H9 (cell line): Measurements from ENCODE around the gene ZSWIM4. TPM values are rescaled to one million over a fixed set of nuclear protein-coding genes. Genes with fewer than 3 reads are reported as not detected.

ENCODE experiments used
- DNase-seq: peaks from one replicate; pipeline ENCODE4 v3.0.0-alpha.2; 2017
- H2AFZ ChIP-seq: one replicate; pipeline ENCODE4 v1.6.1; 2013; ENCODE audit warnings: mild to moderate bottlenecking, low read length, control low read depth, moderate library complexity
- H2AK5ac ChIP-seq: 2 replicates; pipeline ENCODE4 v1.6.1; 2013; ENCODE audit warnings: low read length, control low read depth, mixed read lengths; ENCODE audit not compliant: insufficient read length
- H2BK120ac ChIP-seq: one replicate; pipeline ENCODE4 v1.6.1; 2013; ENCODE audit warnings: low read depth, mild to moderate bottlenecking, low read length, control low read depth, inconsistent platforms; ENCODE audit not compliant: poor library complexity, severe bottlenecking
- H2BK12ac ChIP-seq: 2 replicates; pipeline ENCODE4 v1.6.1; 2013; ENCODE audit warnings: low read length, control low read depth, mixed read lengths, low read depth; ENCODE audit not compliant: insufficient read length
- H2BK15ac ChIP-seq: 2 replicates; pipeline ENCODE4 v1.6.1; 2013; ENCODE audit warnings: low read depth, low read length, control low read depth
- H2BK20ac ChIP-seq: one replicate; pipeline ENCODE4 v1.6.1; 2013; ENCODE audit warnings: low read depth, mild to moderate bottlenecking, low read length, control low read depth, inconsistent platforms; ENCODE audit not compliant: poor library complexity, severe bottlenecking
- H2BK5ac ChIP-seq: 2 replicates; pipeline ENCODE4 v1.6.1; 2013; ENCODE audit warnings: low read length, control low read depth, mixed read lengths; ENCODE audit not compliant: insufficient read length
- H3K14ac ChIP-seq: 2 replicates; pipeline ENCODE4 v1.6.1; 2013; ENCODE audit warnings: low read length, control low read depth; ENCODE audit not compliant: insufficient read depth
- H3K18ac ChIP-seq: 2 replicates; pipeline ENCODE4 v1.6.1; 2013; ENCODE audit warnings: low read depth, mild to moderate bottlenecking, mixed read lengths, low read length, control low read depth; ENCODE audit not compliant: insufficient read length
- H3K23ac ChIP-seq: 2 replicates; pipeline ENCODE4 v1.6.1; 2013; ENCODE audit warnings: low read length, control low read depth, mixed read lengths, low read depth; ENCODE audit not compliant: insufficient read length
- H3K23me2 ChIP-seq: 2 replicates; pipeline ENCODE4 v1.6.1; 2013; ENCODE audit warnings: low read depth, mild to moderate bottlenecking, mixed read lengths, low read length, control low read depth; ENCODE audit not compliant: insufficient read length, poor library complexity, severe bottlenecking
- H3K27ac ChIP-seq: 2 replicates; pipeline ENCODE4 v1.5.1; 2013; ENCODE audit warnings: low read length, control low read depth, mixed read lengths, low read depth; ENCODE audit not compliant: insufficient read length
- H3K27me3 ChIP-seq: 2 replicates; pipeline ENCODE4 v1.6.1; 2013; ENCODE audit warnings: low read length, control low read depth, inconsistent platforms; ENCODE audit not compliant: insufficient read depth
- H3K4ac ChIP-seq: 2 replicates; pipeline ENCODE4 v1.6.1; 2013; ENCODE audit warnings: low read depth, mild to moderate bottlenecking, control low read depth, inconsistent platforms, low read length, moderate library complexity
- H3K4me1 ChIP-seq: 2 replicates; pipeline ENCODE4 v1.6.1; 2013; ENCODE audit warnings: low read length, control low read depth, inconsistent platforms; ENCODE audit not compliant: insufficient read depth
- H3K4me2 ChIP-seq: 2 replicates; pipeline ENCODE4 v1.6.1; 2013; ENCODE audit warnings: low read length, control low read depth, mixed read lengths; ENCODE audit not compliant: insufficient read length, insufficient read depth
- H3K56ac ChIP-seq: 2 replicates; pipeline ENCODE4 v1.6.1; 2013; ENCODE audit warnings: low read depth, mild to moderate bottlenecking, mixed read lengths, low read length, control low read depth; ENCODE audit not compliant: insufficient read length
- H3K79me1 ChIP-seq: 2 replicates; pipeline ENCODE4 v1.6.1; 2013; ENCODE audit warnings: low read depth, mild to moderate bottlenecking, moderate library complexity, low read length, control low read depth, inconsistent platforms; ENCODE audit not compliant: insufficient read depth, poor library complexity, severe bottlenecking
- H3K79me2 ChIP-seq: 2 replicates; pipeline ENCODE4 v1.6.1; 2013; ENCODE audit warnings: low read length, control low read depth, inconsistent platforms; ENCODE audit not compliant: insufficient read depth
- H3K9ac ChIP-seq: 2 replicates; pipeline ENCODE4 v1.6.1; 2013; ENCODE audit warnings: low read length, control low read depth, mixed read lengths; ENCODE audit not compliant: insufficient read length; ENCODE audit errors: extremely low read depth
- H3K9me3 ChIP-seq: one replicate; pipeline ENCODE4 v1.6.1; 2013; ENCODE audit warnings: low read depth, low read length, inconsistent platforms; ENCODE audit not compliant: control insufficient read depth
- H3T11ph ChIP-seq: one replicate; pipeline ENCODE4 v1.6.1; 2013; ENCODE audit warnings: mild to moderate bottlenecking, low read length, control low read depth, inconsistent platforms
- H4K20me1 ChIP-seq: one replicate; pipeline ENCODE4 v1.6.1; 2013; ENCODE audit not compliant: control insufficient read depth, insufficient read length, insufficient read depth
- H4K5ac ChIP-seq: 2 replicates; pipeline ENCODE4 v1.6.1; 2013; ENCODE audit warnings: low read depth, mild to moderate bottlenecking, mixed read lengths, low read length, control low read depth; ENCODE audit not compliant: insufficient read length
- H4K8ac ChIP-seq: replicated peaks from 2 replicates; pipeline ENCODE4 v1.6.1; 2013; ENCODE audit warnings: low read length, control low read depth, mixed read lengths, low read depth; ENCODE audit not compliant: insufficient read length
- H4K91ac ChIP-seq: 2 replicates; pipeline ENCODE4 v1.6.1; 2013; ENCODE audit warnings: low read depth, mild to moderate bottlenecking, moderate library complexity, mixed read lengths, low read length, control low read depth; ENCODE audit not compliant: insufficient read length
- H3K27ac Mint-ChIP-seq, 3 experiments: 2 replicates in 2 of 3; 3 replicates in 1 of 3; pipeline ENCODE4 v1.8.0; 2020 to 2021; ENCODE audit warnings: mixed read lengths in 3 of 3, mild to moderate bottlenecking in 1 of 3, moderate library complexity in 1 of 3
- H3K27me3 Mint-ChIP-seq: 2 replicates; pipeline ENCODE4 v1.8.0; 2021; ENCODE audit warnings: low read depth, mild to moderate bottlenecking, moderate library complexity, mixed read lengths
- H3K36me3 Mint-ChIP-seq, 3 experiments: 2 replicates in 2 of 3; 3 replicates in 1 of 3; pipeline ENCODE4 v1.8.0; 2020 to 2021; ENCODE audit warnings: low read depth in 3 of 3, mixed read lengths in 3 of 3; ENCODE audit not compliant: insufficient read depth in 1 of 3
- H3K4me1 Mint-ChIP-seq, 2 experiments: 2 replicates each; pipeline ENCODE4 v1.8.0; 2020; ENCODE audit warnings: mixed read lengths in 2 of 2
- H3K4me3 Mint-ChIP-seq, 2 experiments: 2 replicates in 1 of 2; 3 replicates in 1 of 2; pipeline ENCODE4 v1.8.0; 2020 to 2021; ENCODE audit warnings: mild to moderate bottlenecking in 2 of 2, mixed read lengths in 2 of 2, moderate library complexity in 1 of 2
- H3K9me3 Mint-ChIP-seq, 2 experiments: 2 replicates in 1 of 2; 3 replicates in 1 of 2; pipeline ENCODE4 v1.8.0; 2020; ENCODE audit warnings: mild to moderate bottlenecking in 2 of 2, mixed read lengths in 2 of 2, moderate library complexity in 1 of 2
- WGBS: extraction: QIAGEN DNeasy Blood & Tissue Kit; methylation state at CpG from one replicate; pipeline ENCODE4 v1.1.7; 2013; ENCODE audit warnings: missing lambda C conversion rate, low lambda C conversion rate, mixed read lengths; ENCODE audit not compliant: insufficient read length; ENCODE audit errors: extremely low coverage; 5-methylcytosine and 5-hydroxymethylcytosine counted together
- total RNA-seq: library from RNA; stranded (reverse); gene quantifications from 2 replicates; pipeline ENCODE4 v1.2.1, GENCODE V29; 2021
- TF ChIP-seq, protein P1 (sequence below): fragments of 200-600 bp; sonication (generic); conservative IDR thresholded peaks from 3 replicates; pipeline ENCODE4 v1.8.0; 2021; ENCODE audit warnings: antibody characterized with exemption, mild to moderate bottlenecking

The ZSWIM4 gene
- total RNA-seq, 1 experiment from 2014 or later, result 50.7 TPM

DNA sequence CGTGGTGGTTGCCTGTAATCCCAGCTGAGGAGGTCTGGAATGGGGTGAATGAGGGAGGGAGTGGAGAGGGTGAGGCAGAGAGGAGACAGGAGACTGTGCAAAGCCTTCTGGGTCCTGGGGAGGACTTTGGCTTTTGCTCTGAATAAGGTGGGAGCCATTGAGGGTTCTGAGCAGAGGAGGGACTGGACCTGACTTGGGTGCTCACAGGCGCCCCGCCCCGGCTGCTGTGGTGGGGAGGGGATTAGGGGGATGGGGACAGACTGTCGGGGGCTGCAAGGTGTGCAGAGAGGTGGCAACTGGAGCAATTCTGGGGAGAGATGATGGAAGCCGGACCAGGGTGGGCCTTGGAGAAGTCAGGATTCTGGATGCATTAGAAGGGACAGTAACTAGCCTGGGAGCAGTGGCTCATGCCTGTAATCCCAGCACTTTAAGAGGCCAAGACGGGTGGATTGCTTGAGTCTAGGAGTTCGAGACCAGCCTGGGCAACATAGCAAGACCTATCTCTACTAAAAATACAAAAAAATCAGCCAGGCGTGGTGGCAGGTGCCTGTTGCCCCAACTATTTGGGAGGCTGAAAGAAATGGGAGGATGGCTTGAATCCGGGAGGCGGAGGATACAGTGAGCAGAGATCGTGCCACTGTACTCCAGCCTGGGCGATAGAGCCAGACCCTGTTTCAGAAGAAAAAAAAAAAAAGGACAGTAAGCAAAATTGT lies 65.6 kb downstream of the ZSWIM4 start:
- Histone ChIP-seq H2BK20ac (no peak overlapping the region), H2BK120ac (no peak overlapping the region), H2BK15ac (no peak overlapping the region), H3K23me2 (peaks cover 2% of the 10 kb centered on the region), H3K79me1 (no peaks in the 10 kb centered on the region), H4K8ac (no peak overlapping the region), H2AFZ (no peak overlapping the region), H3K56ac (no peak overlapping the region), H3K79me2 (no peaks in the 10 kb centered on the region), H2AK5ac (no peak overlapping the region), H3K18ac (no peak overlapping the region), H3K4ac (no peak overlapping the region), H3K4me2 (no peak overlapping the region), H3K23ac (no peak overlapping the region), H4K5ac (no peak overlapping the region), H3K27me3 (peaks cover 6% of the 10 kb centered on the region; the same call in 1 of the 2 replicates), H3K27ac (no peak overlapping the region), H3K9me3 (no peaks in the 10 kb centered on the region), H3T11ph (no peak overlapping the region), H2BK5ac (no peak overlapping the region), H3K9ac (no peak overlapping the region), H3K14ac (no peak overlapping the region), H4K91ac (no peak overlapping the region), H2BK12ac (no peak overlapping the region), H4K20me1 (no peaks in the 10 kb centered on the region), H3K4me1 (no peaks in the 10 kb centered on the region)
- no peak for DNase-seq
- TF ChIP-seq, protein P1, sequence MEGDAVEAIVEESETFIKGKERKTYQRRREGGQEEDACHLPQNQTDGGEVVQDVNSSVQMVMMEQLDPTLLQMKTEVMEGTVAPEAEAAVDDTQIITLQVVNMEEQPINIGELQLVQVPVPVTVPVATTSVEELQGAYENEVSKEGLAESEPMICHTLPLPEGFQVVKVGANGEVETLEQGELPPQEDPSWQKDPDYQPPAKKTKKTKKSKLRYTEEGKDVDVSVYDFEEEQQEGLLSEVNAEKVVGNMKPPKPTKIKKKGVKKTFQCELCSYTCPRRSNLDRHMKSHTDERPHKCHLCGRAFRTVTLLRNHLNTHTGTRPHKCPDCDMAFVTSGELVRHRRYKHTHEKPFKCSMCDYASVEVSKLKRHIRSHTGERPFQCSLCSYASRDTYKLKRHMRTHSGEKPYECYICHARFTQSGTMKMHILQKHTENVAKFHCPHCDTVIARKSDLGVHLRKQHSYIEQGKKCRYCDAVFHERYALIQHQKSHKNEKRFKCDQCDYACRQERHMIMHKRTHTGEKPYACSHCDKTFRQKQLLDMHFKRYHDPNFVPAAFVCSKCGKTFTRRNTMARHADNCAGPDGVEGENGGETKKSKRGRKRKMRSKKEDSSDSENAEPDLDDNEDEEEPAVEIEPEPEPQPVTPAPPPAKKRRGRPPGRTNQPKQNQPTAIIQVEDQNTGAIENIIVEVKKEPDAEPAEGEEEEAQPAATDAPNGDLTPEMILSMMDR, result no peak
- no peaks in the 10 kb centered on the region for H3K36me3 Mint-ChIP-seq
- peaks cover 15 to 34% of the 10 kb centered on the region in 2 experiments for H3K4me1 Mint-ChIP-seq
- peaks cover 26% of the 10 kb centered on the region for H3K27me3 Mint-ChIP-seq
- no peaks in the 10 kb centered on the region for H3K9me3 Mint-ChIP-seq
- WGBS, result no CpG with 5 or more reads among the region's 13 CpGs
- H3K27ac Mint-ChIP-seq, result no peak overlapping the region
- H3K4me3 Mint-ChIP-seq, result no peak overlapping the region
